NT2/D1 (cell line): Measurements from ENCODE around the gene RPH3AL.

Source experiments
- DNase-seq: peaks from one replicate; pipeline ENCODE4 v3.0.0-alpha.2; 2011; ENCODE audit warnings: low read depth, low spot score
- H3K27me3 ChIP-seq: 2 replicates; pipeline ENCODE4 v1.6.0; 2011; ENCODE audit warnings: mild to moderate bottlenecking; ENCODE audit not compliant: insufficient read length, insufficient read depth
- H3K36me3 ChIP-seq: 2 replicates; pipeline ENCODE4 v1.6.1; 2011; ENCODE audit warnings: mild to moderate bottlenecking, low read length, mixed read lengths; ENCODE audit not compliant: insufficient read depth, insufficient read length
- H3K4me1 ChIP-seq: 2 replicates; pipeline ENCODE4 v1.5.1; 2011; ENCODE audit not compliant: insufficient read depth, insufficient read length
- H3K4me3 ChIP-seq: 2 replicates; pipeline ENCODE4 v1.5.1; 2011; ENCODE audit warnings: low read depth; ENCODE audit not compliant: insufficient read length
- H3K9ac ChIP-seq: 2 replicates; pipeline ENCODE4 v1.6.0; 2011; ENCODE audit warnings: low read depth; ENCODE audit not compliant: insufficient read length
- H3K9me3 ChIP-seq: 2 replicates; pipeline ENCODE4 v1.5.1; 2011; ENCODE audit warnings: mild to moderate bottlenecking, low read length; ENCODE audit not compliant: insufficient read depth
- SUZ12 ChIP-seq: IDR thresholded peaks from 2 replicates; pipeline ENCODE4 v1.6.1; 2011; ENCODE audit not compliant: insufficient read length, insufficient read depth; ENCODE audit errors: extremely low read depth
- YY1 ChIP-seq: IDR thresholded peaks from 2 replicates; pipeline ENCODE4 v1.6.1; 2011; ENCODE audit not compliant: insufficient read length, insufficient read depth
- ZNF274 ChIP-seq: IDR thresholded peaks from 2 replicates; pipeline ENCODE4 v1.6.1; 2011; ENCODE audit warnings: mild to moderate bottlenecking, low read depth, low read length

The RPH3AL gene

DNA sequence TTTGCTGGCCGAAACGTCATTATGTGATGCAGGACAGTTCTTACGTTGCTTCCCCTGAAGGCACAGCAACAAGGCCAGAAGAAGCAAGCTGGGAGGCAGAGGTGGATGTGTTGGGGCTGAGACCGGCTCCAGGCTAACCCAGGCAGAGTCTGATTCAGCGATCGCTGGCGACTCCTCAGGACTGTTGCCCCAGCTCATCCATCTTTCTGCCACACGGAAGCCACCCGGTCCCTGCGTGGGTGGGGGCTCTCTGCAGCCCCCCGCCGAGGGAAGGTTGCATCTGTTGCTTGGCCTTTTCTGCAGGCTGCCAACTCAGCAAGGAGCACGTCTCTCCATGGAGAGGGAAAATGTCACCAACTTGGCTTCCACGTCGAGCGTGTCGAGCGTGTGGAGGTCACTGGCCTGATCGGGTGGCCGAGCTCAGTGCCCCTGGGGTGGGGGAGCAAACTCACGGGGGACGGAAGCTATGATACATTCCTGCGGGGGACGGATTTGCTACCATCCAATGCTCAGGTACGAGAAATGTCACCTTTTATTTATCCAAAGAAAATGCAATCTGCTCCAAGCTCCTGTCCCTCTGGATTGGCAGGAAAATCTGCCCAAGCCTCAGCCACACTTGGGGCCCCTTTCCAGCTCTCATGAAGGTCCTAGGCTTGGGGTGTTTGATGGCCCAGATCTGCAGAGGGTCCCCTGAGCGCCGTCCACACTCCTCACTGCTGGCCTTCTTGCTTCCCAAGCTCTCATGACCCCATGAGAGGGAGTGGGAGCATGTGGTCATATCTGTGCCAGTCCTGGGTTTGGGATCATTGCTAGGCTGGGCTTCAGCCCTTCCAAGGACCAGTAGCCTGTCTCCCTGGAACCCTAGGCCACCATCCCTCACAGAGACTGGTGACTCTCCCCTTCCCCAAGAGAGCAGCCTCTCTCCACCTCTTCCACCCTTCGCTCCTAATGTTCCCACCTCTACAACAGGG, 69.4 kb downstream of the RPH3AL start:
- H3K9ac ChIP-seq: no peak overlapping the region
- H3K9me3 ChIP-seq: peaks cover 16% of the 10 kb centered on the region; the same call in 1 of the 2 replicates

DNA sequence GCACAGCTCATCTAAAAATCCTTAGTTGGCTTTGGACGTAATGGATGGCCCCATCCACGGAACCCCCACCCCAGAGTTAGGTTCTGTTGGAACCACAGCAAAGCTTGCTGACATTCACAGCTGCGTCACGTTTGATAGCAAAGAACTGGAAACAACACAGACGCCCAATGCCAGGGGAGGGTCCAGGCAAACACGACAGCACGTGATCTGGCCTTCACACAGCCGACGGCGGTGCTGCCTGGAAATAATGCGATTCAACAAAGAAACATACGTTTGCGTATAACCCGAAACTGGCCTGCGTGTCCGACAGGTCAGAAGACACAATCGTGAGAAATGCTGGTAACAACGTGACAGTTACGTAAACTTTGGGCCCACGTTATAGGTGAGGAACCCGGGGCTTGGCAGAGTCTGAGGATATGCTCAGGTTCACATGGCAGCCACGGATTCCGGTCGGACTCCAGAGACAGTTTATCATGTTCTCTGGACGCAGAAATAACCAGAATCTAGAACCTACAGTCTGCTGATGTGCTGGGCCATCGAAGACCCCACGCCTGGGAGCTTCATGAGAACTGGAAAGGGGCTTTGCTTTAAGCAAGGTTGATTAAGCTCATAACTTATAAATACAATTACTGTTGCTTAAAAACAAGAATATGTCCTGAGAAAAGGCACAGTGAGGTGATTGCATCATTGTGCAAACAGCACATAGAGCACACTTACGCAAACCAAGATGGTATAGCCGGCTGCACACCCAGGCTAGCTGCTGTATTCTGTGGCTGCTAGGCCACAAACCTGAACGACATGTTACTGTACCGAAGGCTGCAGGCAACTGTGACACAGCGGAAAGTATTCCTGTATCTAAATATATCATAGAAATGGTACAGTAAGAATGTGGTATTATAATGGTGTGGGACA, 70.4 kb downstream of the RPH3AL start:
- Histone ChIP-seq H3K27me3 (no peaks in the 10 kb centered on the region), H3K36me3 (no peaks in the 10 kb centered on the region), H3K9ac (no peak overlapping the region), H3K9me3 (peaks cover 16% of the 10 kb centered on the region; the same call in 1 of the 2 replicates), H3K4me1 (no peaks in the 10 kb centered on the region), H3K4me3 (no peak overlapping the region)
- no peak for TF ChIP-seq ZNF274
- TF ChIP-seq SUZ12: no peak
- TF ChIP-seq YY1: no peak
- DNase-seq: no peak

More for the DNA sequence above, 69.4 kb downstream of the RPH3AL start:
- H3K4me1 ChIP-seq: no peaks in the 10 kb centered on the region
- H3K4me3 ChIP-seq: no peak overlapping the region
- no peaks in the 10 kb centered on the region for H3K27me3 ChIP-seq
- TF ChIP-seq YY1 (no peak), SUZ12 (no peak), ZNF274 (no peak)
- H3K36me3 ChIP-seq: no peaks in the 10 kb centered on the region
- DNase-seq: no peak

DNA sequence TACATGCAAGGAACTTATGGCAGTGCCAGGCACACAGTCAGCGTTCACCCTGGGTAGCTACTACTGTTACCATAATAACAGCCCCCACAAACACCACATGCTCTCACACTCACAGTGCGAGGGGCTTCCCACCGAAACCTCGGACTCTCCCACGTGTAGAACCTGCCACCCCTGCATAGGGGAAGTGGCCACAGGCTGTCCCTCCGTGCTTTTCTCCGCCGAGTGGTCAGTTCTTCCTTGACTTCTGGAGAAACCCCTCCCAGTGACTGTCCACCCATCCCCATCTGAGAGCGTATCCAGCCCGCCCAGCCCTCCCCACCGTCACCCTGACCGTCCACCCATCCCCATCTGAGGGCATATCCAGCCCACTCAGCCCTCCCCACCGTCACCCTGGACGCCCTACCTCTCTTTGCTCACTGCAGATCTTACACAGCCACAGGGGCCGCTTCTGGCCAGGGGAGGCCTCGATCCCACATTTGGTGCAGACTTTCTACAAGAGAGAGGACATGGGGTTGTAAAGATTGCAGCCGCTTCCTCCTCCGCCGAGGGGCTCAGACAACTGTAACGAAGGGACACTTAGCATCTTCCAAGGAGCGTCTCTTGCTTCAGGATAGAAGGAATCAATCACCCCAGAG, 71.1 kb downstream of the RPH3AL start:
- DNase-seq: no peak
- Histone ChIP-seq H3K36me3 (no peaks in the 10 kb centered on the region), H3K9me3 (peaks cover 16% of the 10 kb centered on the region; the same call in 1 of the 2 replicates), H3K9ac (no peak overlapping the region), H3K4me3 (no peak overlapping the region), H3K27me3 (no peaks in the 10 kb centered on the region), H3K4me1 (no peaks in the 10 kb centered on the region)
- TF ChIP-seq ZNF274 (no peak), SUZ12 (no peak), YY1 (no peak)

DNA sequence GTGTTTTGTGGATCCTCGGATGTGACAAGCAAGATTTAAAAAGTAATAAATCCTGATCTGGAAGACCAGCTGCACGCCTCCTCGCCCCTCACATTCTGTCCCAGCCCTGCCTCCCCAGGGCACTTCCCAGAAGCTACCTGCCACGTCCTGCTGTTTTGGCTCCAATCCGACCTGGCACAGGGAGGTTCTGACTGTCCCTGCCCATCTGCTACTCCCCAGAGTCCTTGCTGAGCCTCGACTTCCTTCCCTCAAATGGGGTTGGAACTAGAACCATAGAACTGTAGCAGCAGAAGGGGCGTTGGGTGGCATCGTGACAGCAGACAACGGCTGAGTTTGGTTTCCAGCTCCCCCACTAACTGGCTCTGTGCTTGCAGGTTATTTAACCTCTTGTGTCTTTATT, 71.7 kb downstream of the RPH3AL start:
- H3K9ac ChIP-seq: no peak overlapping the region
- peaks cover 16% of the 10 kb centered on the region; the same call in 1 of the 2 replicates for H3K9me3 ChIP-seq
- TF ChIP-seq ZNF274 (no peak), SUZ12 (no peak), YY1 (no peak)
- H3K27me3 ChIP-seq: no peaks in the 10 kb centered on the region
- H3K4me1 ChIP-seq: no peaks in the 10 kb centered on the region
- H3K36me3 ChIP-seq: no peaks in the 10 kb centered on the region
- no peak overlapping the region for H3K4me3 ChIP-seq
- no peak for DNase-seq

DNA sequence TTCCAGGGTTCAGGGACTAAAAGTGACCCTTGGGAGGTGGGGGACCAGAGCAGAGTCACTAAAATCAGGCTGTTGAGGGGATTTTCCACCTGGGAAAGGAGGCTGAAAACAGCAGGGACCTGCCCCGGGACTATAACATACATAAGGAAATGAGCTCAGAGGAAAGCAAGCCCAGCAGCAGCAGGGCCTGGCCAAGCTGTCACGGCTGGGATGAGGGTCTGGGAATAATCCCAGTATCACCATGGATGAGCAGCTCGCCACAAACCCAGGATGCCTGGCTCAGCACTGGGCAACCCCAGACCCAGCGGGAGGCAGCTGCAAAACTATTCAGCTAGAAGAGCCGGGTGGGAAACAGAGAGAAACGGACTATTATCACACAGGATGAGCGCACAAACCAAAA, 72.4 kb downstream of the RPH3AL start:
- H3K36me3 ChIP-seq: no peaks in the 10 kb centered on the region
- H3K9ac ChIP-seq: no peak overlapping the region
- no peaks in the 10 kb centered on the region for H3K27me3 ChIP-seq
- no peak for DNase-seq
- peaks cover 16% of the 10 kb centered on the region; the same call in 1 of the 2 replicates for H3K9me3 ChIP-seq
- no peaks in the 10 kb centered on the region for H3K4me1 ChIP-seq
- no peak overlapping the region for H3K4me3 ChIP-seq
- no peak for TF ChIP-seq ZNF274
- no peak for TF ChIP-seq YY1
- TF ChIP-seq SUZ12: no peak

DNA sequence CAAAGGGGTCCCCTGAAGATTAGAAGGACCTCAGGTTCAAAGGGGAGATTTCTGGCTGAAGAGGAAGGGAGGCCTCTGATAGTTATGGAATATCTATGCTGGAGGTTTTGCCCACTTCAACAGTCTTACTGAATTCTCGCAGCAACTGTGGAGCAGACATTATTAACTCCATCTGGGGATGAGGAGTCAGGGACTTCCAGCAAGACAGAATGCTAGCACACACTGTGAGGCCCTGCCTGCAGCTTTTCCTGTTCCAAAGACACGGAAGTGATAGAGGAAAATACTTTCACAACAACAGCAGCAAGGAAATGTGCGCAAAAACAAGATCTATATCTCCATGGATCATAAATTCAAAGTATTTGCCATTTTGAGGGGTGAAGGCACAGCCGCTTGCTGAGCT, 72.8 kb downstream of the RPH3AL start:
- no peaks in the 10 kb centered on the region for H3K36me3 ChIP-seq
- no peaks in the 10 kb centered on the region for H3K27me3 ChIP-seq
- no peak for TF ChIP-seq SUZ12
- TF ChIP-seq YY1: no peak
- no peak for TF ChIP-seq ZNF274
- H3K9ac ChIP-seq: no peak overlapping the region
- peaks cover 16% of the 10 kb centered on the region; the same call in 1 of the 2 replicates for H3K9me3 ChIP-seq
- no peaks in the 10 kb centered on the region for H3K4me1 ChIP-seq
- no peak for DNase-seq
- H3K4me3 ChIP-seq: no peak overlapping the region
